D721Med (cell line): ENCODE results near the gene PCP4.

Source experiments
- DNase-seq: peaks from one replicate; pipeline ENCODE4 v3.0.0; 2011; ENCODE audit warnings: low spot score; ENCODE audit not compliant: insufficient read length
- FAIRE-seq: peaks from 2 replicates; lab custom pipeline; 2011; peaks lifted over from hg19 to GRCh38; lab: Jason Lieb, UNC
- TF ChIP-seq, protein P1 (sequence below): IDR thresholded peaks from 2 replicates; pipeline ENCODE4 v1.5.1; 2012; ENCODE audit warnings: mild to moderate bottlenecking, control low read depth; ENCODE audit not compliant: insufficient read depth; ENCODE audit errors: missing control alignments

Gene PCP4

GRCh38 chr21:39918558-39918957 is 51.3 kb downstream of the PCP4 start:
- no peak for DNase-seq
- TF ChIP-seq, protein P1, sequence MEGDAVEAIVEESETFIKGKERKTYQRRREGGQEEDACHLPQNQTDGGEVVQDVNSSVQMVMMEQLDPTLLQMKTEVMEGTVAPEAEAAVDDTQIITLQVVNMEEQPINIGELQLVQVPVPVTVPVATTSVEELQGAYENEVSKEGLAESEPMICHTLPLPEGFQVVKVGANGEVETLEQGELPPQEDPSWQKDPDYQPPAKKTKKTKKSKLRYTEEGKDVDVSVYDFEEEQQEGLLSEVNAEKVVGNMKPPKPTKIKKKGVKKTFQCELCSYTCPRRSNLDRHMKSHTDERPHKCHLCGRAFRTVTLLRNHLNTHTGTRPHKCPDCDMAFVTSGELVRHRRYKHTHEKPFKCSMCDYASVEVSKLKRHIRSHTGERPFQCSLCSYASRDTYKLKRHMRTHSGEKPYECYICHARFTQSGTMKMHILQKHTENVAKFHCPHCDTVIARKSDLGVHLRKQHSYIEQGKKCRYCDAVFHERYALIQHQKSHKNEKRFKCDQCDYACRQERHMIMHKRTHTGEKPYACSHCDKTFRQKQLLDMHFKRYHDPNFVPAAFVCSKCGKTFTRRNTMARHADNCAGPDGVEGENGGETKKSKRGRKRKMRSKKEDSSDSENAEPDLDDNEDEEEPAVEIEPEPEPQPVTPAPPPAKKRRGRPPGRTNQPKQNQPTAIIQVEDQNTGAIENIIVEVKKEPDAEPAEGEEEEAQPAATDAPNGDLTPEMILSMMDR = no peak

GRCh38 chr21:39923476-39923875 is 56.2 kb downstream of the PCP4 start:
- DNase-seq = no peak
- no peak for FAIRE-seq
- TF ChIP-seq, protein P1 = no peak

More at GRCh38 chr21:39918558-39918957, 51.3 kb downstream of the PCP4 start:
- FAIRE-seq = no peak

DNA sequence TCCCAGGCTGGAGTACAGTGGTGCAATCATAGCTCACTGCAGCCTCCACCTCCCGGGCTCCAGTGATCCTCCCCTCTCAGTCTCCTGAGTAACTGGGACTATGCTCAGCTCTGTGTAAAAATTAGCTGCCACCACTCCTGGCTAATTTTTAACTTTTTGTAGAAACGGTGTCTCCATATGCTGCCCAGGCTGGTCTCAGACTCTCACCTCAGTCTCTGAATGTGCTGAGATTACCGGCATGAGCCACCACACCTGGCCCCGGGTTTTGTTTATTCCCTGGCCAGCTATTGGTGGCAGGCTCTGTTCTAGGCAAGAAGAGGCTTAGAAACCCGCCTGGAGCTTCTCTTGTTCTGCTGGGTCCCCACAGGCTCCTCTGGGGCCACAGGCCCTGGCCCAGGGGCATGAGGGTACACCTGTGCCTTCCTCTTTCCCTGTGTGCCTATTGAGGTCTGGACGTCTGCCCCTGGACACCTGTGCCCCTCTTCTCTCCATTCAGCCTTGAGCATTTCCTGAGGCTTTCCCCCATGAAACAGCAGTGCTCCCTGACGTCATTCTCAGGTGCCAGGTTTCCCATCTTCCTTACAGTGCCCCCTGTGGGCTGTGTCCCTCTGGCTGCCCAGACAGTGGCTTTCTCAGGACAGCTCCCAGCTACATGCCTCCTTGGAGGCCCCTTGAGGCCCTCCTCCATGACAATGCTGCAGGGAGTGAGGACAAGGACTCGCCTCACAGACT is 57.5 kb downstream of the PCP4 start:
- no peak for FAIRE-seq
- no peak for DNase-seq
- TF ChIP-seq, protein P1 = no peak

DNA sequence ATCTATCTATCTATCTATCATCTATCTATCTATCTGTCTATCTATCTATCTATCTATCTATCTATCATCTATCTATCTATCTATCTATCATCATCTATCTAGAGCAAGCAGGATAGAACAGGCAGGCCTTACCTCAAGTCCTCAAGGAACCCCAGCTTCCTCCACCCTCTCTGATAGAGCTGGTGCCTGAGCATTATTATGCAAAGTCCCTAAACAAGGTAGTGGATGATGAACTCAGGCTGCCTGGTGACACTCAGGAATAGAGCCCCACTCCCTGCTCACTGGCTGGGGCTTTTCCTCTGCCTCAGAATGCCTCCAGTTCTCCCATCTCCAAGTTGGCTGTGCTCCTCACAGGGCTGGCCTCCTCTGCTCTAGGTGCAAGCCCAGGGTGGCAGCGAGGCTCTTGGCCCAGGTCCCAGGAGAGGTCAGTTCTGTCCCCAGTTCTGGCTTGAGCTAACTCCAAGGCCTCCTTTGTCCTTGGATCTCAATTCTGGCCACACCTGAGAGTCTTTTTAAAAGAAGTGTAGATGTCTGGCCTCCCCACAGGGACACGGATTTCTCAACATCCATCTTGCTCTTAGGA is 60.2 kb downstream of the PCP4 start:
- FAIRE-seq (no peak), DNase-seq (no peak)
- TF ChIP-seq, protein P1 = no peak

- FAIRE-seq = no peak
- no peak for DNase-seq
- TF ChIP-seq, protein P1 = no peak
Observed at GRCh38 chr21:39932335-39932734, 65.1 kb downstream of the PCP4 start.

DNA sequence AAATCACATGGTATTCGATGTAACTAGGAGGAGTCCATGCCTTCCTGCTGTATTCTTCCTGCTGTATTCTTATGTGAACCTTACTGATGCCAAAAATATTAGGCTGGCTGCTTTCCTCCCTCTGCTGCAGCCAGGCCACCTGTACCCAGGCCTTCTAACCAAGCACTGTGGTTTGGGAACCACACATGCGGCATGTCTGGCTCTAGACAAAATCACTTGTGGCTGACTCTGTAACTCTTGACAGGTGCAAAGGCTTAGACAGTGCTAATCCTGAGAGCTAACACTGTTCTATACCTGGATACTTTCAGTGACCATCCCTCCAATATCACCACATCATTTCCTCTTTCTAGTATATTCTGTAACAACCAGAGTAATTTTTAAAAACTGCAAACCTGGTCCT is 67.7 kb downstream of the PCP4 start:
- FAIRE-seq = no peak
- DNase-seq = no peak
- TF ChIP-seq, protein P1 = no peak

DNA sequence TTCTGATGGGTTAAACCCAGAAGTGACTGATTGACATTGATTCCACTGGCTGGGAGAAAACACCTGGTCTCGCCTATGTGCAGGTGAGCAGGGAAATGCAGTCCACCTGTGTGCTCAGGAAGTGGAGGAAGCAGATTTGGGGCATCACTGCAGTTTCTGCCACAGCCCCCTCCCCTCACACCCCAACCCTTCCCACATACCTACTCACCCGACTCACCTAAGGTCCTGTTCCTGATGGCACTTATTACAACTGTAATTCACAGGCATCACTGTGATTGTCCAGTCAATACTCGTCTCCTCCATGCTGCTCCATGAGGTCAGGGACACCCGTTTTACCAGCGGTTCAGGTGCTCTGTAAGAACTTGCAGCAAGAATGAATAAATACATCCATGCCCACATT is 68.5 kb downstream of the PCP4 start:
- DNase-seq (no peak), FAIRE-seq (no peak)
- TF ChIP-seq, protein P1 = no peak
